ENCODE results near the gene EFNB2. TPM values are rescaled to one million over a fixed set of nuclear protein-coding genes. Genes with fewer than 3 reads are reported as not detected.

Gene EFNB2
- total RNA-seq, 4 donors from 2014 or later, result 4.6 to 32.6 (median 15.9) TPM

DNA sequence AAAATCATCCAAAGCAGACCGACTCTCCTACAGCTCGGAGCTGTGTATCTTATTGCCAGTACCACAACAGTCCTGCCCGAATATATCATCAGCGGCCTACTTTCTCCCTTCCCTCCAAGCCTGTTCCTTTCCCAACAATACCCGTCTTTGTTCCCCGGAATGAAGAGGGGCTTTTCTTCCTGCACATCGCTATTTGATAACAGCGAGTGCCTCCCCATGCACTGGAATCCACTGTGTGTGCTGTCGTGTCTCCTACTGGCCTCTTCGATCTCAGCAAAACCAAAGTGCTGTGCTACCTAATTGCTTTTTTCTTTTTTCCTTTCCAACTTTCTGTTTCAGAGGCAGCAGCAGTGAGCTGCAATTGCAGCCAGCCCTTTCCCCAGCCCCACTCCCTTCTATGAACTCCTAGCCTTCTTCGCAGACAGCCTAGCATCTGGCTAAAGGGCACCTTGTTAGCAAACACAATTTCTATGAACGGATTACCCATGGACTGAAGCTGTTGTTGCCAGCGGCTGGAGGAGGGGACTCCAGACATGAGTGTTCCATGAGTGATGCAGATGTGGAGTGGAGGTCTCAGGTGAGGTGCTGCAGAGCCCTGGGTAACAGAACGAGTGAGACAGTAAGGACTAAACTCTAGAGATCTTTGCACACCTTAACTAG, 43.4 kb downstream of the EFNB2 start:
- TF ChIP-seq, protein P1, sequence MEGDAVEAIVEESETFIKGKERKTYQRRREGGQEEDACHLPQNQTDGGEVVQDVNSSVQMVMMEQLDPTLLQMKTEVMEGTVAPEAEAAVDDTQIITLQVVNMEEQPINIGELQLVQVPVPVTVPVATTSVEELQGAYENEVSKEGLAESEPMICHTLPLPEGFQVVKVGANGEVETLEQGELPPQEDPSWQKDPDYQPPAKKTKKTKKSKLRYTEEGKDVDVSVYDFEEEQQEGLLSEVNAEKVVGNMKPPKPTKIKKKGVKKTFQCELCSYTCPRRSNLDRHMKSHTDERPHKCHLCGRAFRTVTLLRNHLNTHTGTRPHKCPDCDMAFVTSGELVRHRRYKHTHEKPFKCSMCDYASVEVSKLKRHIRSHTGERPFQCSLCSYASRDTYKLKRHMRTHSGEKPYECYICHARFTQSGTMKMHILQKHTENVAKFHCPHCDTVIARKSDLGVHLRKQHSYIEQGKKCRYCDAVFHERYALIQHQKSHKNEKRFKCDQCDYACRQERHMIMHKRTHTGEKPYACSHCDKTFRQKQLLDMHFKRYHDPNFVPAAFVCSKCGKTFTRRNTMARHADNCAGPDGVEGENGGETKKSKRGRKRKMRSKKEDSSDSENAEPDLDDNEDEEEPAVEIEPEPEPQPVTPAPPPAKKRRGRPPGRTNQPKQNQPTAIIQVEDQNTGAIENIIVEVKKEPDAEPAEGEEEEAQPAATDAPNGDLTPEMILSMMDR (IDR thresholded peaks at IDR 0.05; ENCODE audit: low read depth), result no peak

DNA sequence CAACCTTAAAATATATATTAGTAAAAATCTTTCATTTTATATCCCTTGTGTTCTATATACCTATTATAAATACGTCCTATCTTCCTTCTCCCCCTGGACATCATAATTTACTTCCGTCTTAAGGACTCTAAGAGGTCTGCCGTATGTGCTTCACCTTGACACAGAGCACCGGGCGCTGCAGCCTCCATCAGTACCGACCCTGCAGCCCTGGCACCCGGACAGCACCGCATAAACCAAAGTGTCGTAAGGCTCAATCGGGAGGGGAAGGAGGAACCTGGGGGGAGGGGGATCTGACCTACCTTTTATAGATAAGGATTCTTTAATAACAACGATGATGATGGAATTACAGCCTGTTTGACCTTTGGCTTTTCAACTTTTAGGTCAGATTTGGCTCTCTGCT, 44.0 kb downstream of the EFNB2 start:
- TF ChIP-seq, protein P1 (IDR thresholded peaks at IDR 0.05; ENCODE audit: low read depth), result no peak

DNA sequence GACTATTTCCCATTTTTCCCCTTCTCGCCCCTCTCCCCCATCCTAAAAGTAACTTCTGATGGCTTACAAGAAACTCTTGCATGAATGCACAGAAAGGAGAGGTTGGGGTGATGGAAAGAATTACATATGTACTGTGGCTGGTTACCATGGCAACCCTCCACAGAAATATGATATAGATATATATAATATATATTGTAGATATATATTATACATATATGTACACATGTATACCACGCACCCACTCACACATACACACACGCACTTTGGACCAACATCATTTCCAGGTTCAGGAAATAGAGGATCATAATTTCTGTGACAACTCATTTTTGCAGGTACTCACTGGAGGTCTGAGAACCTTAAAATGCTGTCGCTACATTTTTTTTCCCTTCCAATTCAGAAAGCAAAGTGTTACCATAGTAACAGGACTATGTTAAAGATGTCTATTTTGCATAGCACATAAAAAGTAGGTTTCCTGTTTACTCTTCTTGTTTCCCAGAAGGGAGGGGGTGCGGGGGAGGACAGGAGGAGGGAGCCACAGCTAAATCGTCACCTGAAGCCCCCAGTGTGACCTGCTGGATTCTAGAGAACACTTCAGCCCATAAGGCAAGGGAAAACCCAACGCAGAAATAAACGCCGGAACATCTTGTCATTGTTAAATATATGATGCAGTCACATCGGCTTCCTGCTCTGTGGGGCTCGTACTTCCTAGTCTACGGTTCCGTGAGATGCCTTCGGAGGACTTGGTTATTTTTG, 44.7 kb downstream of the EFNB2 start:
- TF ChIP-seq, protein P1 (IDR thresholded peaks at IDR 0.05; ENCODE audit: low read depth), result no peak

DNA sequence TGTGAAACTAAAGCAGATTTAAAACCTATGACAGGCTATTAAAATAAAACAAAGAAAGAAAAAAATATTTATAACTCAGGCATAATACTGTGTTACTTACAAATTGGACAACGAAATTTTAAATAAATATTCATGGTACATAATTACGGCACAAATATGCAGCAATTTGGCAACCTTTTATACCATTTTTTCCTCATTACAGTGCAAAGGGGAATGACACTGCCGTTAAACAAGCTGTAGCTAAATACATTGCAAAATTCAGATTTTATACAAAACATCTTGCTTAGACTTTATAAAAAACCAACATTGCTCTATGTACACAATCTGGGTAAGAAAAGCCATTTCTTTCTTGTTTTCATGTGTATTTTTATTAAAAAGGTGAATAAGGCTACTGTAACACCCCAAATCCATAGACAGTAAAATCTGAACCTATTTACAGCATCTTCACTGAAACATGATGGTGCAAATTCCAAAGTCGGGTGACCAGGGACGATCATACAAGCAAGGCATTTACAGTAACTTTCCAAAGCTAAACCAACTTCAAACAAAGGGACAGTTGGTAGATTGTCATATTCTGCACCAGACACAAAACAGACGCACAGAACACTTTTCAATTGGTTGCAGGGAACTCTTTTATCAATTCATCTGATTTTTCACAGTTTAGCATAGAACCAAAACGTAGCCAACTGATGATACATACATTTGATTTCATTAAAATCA, 45.5 kb downstream of the EFNB2 start:
- TF ChIP-seq, protein P1 (IDR thresholded peaks at IDR 0.05; ENCODE audit: low read depth), result no peak

DNA sequence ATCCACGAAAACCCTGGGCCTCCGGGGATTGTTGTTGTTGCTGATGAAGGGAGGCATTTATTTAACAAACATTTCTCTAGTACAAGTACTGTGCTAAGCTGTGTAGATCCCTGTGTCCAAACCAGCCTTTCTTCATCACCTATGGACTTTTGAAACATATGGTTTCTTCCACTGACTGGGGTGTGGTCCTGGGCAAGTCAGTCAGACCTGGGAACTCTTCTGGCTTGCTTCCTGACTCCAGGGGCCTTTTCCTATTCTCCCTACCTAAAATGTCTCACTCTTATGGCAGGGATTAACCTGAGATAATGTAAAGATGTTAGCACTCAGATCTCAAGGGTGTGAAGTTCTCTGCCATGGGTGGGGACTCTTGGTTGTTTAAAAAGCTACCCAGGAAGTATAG, 46.8 kb downstream of the EFNB2 start:
- TF ChIP-seq, protein P1 (IDR thresholded peaks at IDR 0.05; ENCODE audit: low read depth), result no peak

DNA sequence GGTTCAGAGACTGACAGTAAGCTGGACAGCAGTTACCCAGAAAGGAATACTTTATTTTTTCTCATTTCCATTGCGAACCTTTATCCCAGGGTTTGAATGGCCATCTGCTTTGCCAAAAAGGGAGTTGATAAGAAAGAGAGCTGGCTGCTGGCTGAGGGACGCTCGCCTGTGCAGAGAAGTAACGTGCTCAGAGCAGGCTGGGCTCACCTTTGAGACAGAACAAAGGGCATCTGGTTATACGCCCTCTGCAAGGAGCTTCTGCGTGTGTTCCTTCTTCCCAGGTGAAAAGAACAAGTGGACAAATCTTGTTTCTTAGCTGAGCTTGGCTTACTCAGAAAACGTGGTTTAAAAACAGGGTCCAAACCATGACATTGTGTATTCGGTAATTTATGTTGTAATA, 47.4 kb downstream of the EFNB2 start:
- TF ChIP-seq, protein P1 (IDR thresholded peaks at IDR 0.05; ENCODE audit: low read depth), result no peak

DNA sequence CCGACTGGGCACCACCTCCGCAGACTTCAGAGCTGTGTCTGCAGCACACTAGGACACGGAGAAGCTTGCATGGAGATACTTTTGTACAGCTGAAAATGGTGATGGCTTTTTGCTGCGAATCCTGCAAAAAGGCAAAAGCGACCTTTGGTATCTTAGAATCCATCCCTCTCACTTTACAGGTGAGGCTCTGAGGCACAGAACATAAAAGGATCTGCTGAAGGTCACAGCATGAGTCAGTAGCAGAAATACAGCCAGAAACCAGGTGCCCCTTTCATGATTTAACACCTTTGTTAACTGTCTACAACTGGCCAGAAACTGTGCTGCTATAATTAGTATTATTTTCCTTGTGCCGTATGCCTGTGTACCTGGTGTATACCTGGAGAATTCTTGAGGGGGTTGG, 48.3 kb downstream of the EFNB2 start:
- TF ChIP-seq, protein P1 (IDR thresholded peaks at IDR 0.05; ENCODE audit: low read depth), result no peak
